GM12878 (cell line): Measurements from ENCODE around the gene NDE1. TPM values are rescaled to one million over a fixed set of nuclear protein-coding genes. Genes with fewer than 3 reads are reported as not detected.

Experiments used
- ATAC-seq: fragments of 200-7000 bp; cut with Tn5 transposase; 3 replicates; pipeline ENCODE4 v1.9.1; 2020; ENCODE audit warnings: mild to moderate bottlenecking, moderate library complexity
- Bru-seq: library from RNA; stranded (reverse); fragments of 400-500 nt; gene quantifications from one replicate; lab custom pipeline; 2021; lab: Mats Ljungman, UMichigan
- BruChase-seq, 2 experiments: library from RNA; stranded (reverse); fragments of 400-500 nt; gene quantifications; one replicate each; lab custom pipeline; 2021; lab: Mats Ljungman, UMichigan
- BruUV-seq: library from RNA; stranded (reverse); fragments of 400-500 nt; replicated peaks from 2 replicates; lab custom pipeline; 2021; lab: Mats Ljungman, UMichigan
- CTCF ChIA-PET: fragments of 300-600 bp; sonication (Branson Sonifier 250); formaldehyde crosslinking; extraction: SDS; loops from one replicate; lab custom pipeline; 2021; ENCODE audit warnings: inconsistent platforms; lab: Yijun Ruan, JAX
- POLR2A ChIA-PET: fragments of 350-600 bp; formaldehyde crosslinking; extraction: SDS; loops from one replicate; lab custom pipeline; 2021; ENCODE audit warnings: inconsistent platforms; lab: Charles Lee
- RAD21 ChIA-PET: fragments of 300-600 bp; sonication (Branson Sonifier 250); formaldehyde crosslinking; loops from one replicate; lab custom pipeline; 2023; ENCODE audit warnings: antibody characterized with exemption; ENCODE audit not compliant: unreplicated experiment; lab: Charles Lee
- SMC1A ChIA-PET: fragments of 300-600 bp; sonication (Branson Sonifier 250); formaldehyde crosslinking; loops from one replicate; lab custom pipeline; 2023; ENCODE audit not compliant: unreplicated experiment, uncharacterized antibody; lab: Charles Lee
- DNase-seq: peaks from one replicate; pipeline ENCODE4 v3.0.0-alpha.2; 2011; ENCODE audit warnings: low read depth, low spot score
- FAIRE-seq: peaks from 3 replicates; lab custom pipeline; 2011; peaks lifted over from hg19 to GRCh38; lab: Jason Lieb, UNC
- H2AFZ ChIP-seq: 2 replicates; pipeline ENCODE4 v1.6.0; 2011; ENCODE audit warnings: low read depth, low read length, control low read depth; ENCODE audit not compliant: control insufficient read depth
- H3K27ac ChIP-seq: 2 replicates; pipeline ENCODE4 v1.5.1; 2011; ENCODE audit warnings: control low read depth; ENCODE audit not compliant: control insufficient read depth, insufficient read depth
- H3K27me3 ChIP-seq, 2 experiments: replicated peaks in 1 of 2; 2 replicates each; pipeline versions ENCODE4 v1.6.0 to v1.6.1; 2011; ENCODE audit warnings: low read length in 1 of 2; ENCODE audit not compliant: control insufficient read depth in 2 of 2, insufficient read depth in 2 of 2
- H3K36me3 ChIP-seq, 2 experiments: 2 replicates each; pipeline ENCODE4 v1.5.1; 2011; ENCODE audit warnings: low read length in 1 of 2; ENCODE audit not compliant: control insufficient read depth in 2 of 2, insufficient read depth in 2 of 2
- H3K4me1 ChIP-seq: 2 replicates; pipeline ENCODE4 v1.6.1; 2011; ENCODE audit warnings: mild to moderate bottlenecking, low read length, moderate library complexity, mixed read lengths; ENCODE audit not compliant: control insufficient read depth, insufficient read depth
- H3K4me2 ChIP-seq: 2 replicates; pipeline ENCODE4 v1.6.0; 2011; ENCODE audit warnings: control low read depth; ENCODE audit not compliant: control insufficient read depth, insufficient read depth
- H3K4me3 ChIP-seq: fragments of 200-600 bp; sonication (generic); 2 replicates; pipeline ENCODE4 v1.5.1; 2016
- H3K79me2 ChIP-seq: 2 replicates; pipeline ENCODE4 v1.6.0; 2011; ENCODE audit warnings: low read length; ENCODE audit not compliant: control insufficient read depth, insufficient read depth
- H3K9ac ChIP-seq: 2 replicates; pipeline ENCODE4 v1.8.0; 2011; ENCODE audit warnings: low read length, control low read depth, mixed read lengths; ENCODE audit not compliant: control insufficient read depth, insufficient read depth
- H3K9me3 ChIP-seq: replicated peaks from 3 replicates; pipeline ENCODE4 v1.5.1; 2011; ENCODE audit warnings: mild to moderate bottlenecking, low read length; ENCODE audit not compliant: control insufficient read depth, insufficient read depth
- H4K20me1 ChIP-seq: 2 replicates; pipeline ENCODE4 v1.6.0; 2011; ENCODE audit not compliant: control insufficient read depth, insufficient read depth
- CHD2 ChIP-seq: IDR thresholded peaks from 2 replicates; pipeline ENCODE4 v1.6.1; 2011; ENCODE audit warnings: low read depth, low read length, improper control_type of control experiment, borderline replicate concordance
- KDM1A ChIP-seq: fragments of 200-600 bp; sonication (generic); IDR thresholded peaks from 2 replicates; pipeline ENCODE4 v1.6.1; 2016; ENCODE audit warnings: borderline replicate concordance
- MEF2B ChIP-seq: fragments of 450-650 bp; IDR thresholded peaks from 2 replicates; pipeline ENCODE4 v1.6.1; 2018; ENCODE audit warnings: mild to moderate bottlenecking, moderate library complexity; ENCODE audit not compliant: partially characterized antibody, poor library complexity, severe bottlenecking
- NFYA ChIP-seq: IDR thresholded peaks from 2 replicates; pipeline ENCODE4 v1.6.1; 2011; ENCODE audit warnings: low read depth, mild to moderate bottlenecking, low read length, improper control_type of control experiment, borderline replicate concordance
- PAX8 ChIP-seq: fragments of 450-650 bp; IDR thresholded peaks from 2 replicates; pipeline ENCODE4 v1.6.1; 2017; ENCODE audit warnings: mild to moderate bottlenecking, moderate library complexity
- RAD21 ChIP-seq: IDR thresholded peaks from 2 replicates; pipeline ENCODE4 v1.6.1; 2011; ENCODE audit warnings: mild to moderate bottlenecking, low read depth, low read length, moderate library complexity; ENCODE audit not compliant: insufficient read depth
- SIX5 ChIP-seq: IDR thresholded peaks from 2 replicates; pipeline ENCODE4 v1.6.1; 2011; ENCODE audit warnings: mild to moderate bottlenecking, low read depth, low read length, moderate library complexity; ENCODE audit not compliant: severe bottlenecking
- TBL1XR1 ChIP-seq: IDR thresholded peaks from 2 replicates; pipeline ENCODE4 v1.6.1; 2012; ENCODE audit warnings: low read depth, low read length, improper control_type of control experiment
- WGBS: methylation state at CpG from one replicate; pipeline ENCODE4 v1.1.6; 2016; ENCODE audit warnings: low lambda C conversion rate; ENCODE audit not compliant: insufficient replicate concordance, insufficient coverage; ENCODE audit errors: missing lambda C conversion rate; 5-methylcytosine and 5-hydroxymethylcytosine counted together
- in situ Hi-C: fragments of 300-500 bp; cut with MboI; formaldehyde crosslinking; loops from 9 replicates; pipeline ENCODE4 v1.14.3; 2018; ENCODE audit warnings: mixed read lengths
- intact Hi-C: fragments of 100-400 bp; cut with micrococcal nuclease; formaldehyde crosslinking; loops from one replicate; pipeline ENCODE4 v1.14.2; 2022; ENCODE audit not compliant: unreplicated experiment
- long read RNA-seq, 2 experiments: library from polyadenylated mRNA; unstranded; transcript quantifications; one replicate each; pipeline ENCODE4 v2.0.0, GENCODE V29; 2019 to 2020
- polyA minus RNA-seq, 3 experiments: library from RNA; depleted of rRNA, polyadenylated mRNA; stranded (reverse); fragments of >200 nt; gene quantifications; 2 replicates each; pipeline ENCODE4 v1.2.3, GENCODE V29; 2011
- polyA plus RNA-seq, 11 experiments: library from polyadenylated mRNA; depleted of rRNA in 4 of 11; unstranded in 6 of 11; stranded (reverse) in 5 of 11; fragments of >200 nt; fragmentation: Nextera tagmentation in 4 of 11; fragmentation: Illumina TruSeq in 1 of 11; extraction: Ambion mirVana in 4 of 11; extraction: Trizol in 1 of 11; gene quantifications; 1 replicate in 1 of 11; 2 replicates in 10 of 11; pipeline versions ENCODE4 v1.2.1 to v1.2.3, GENCODE V29; 2011 to 2016; ENCODE audit warnings: inconsistent platforms in 2 of 11, missing spikeins in 2 of 11, low read depth in 1 of 11
- total RNA-seq, 4 experiments: library from RNA; depleted of rRNA in 3 of 4; stranded (reverse); fragments of >200 nt in 3 of 4; fragmentation: Illumina TruSeq in 1 of 4; extraction: Trizol in 1 of 4; gene quantifications; 2 replicates each; pipeline versions ENCODE4 v1.2.1 to v1.2.3, GENCODE V29; 2013 to 2021
- TF ChIP-seq, protein P1 (sequence below): fragments of 450-650 bp; conservative IDR thresholded peaks from 2 replicates; pipeline ENCODE4 v1.6.1; 2017; ENCODE audit warnings: mild to moderate bottlenecking, moderate library complexity
- TF ChIP-seq, protein P2 (sequence below): fragments of 450-650 bp; IDR thresholded peaks from 2 replicates; pipeline ENCODE4 v1.6.1; 2016; ENCODE audit warnings: mild to moderate bottlenecking
- TF ChIP-seq, protein P3 (sequence below), 3 experiments: IDR thresholded peaks in 2 of 3; conservative IDR thresholded peaks in 1 of 3; 2 replicates each; pipeline ENCODE4 v1.5.1; 2011; ENCODE audit warnings: low read depth in 3 of 3, low read length in 3 of 3, mild to moderate bottlenecking in 3 of 3, control low read depth in 2 of 3, moderate library complexity in 2 of 3, inconsistent platforms in 1 of 3, mixed read lengths in 1 of 3; ENCODE audit not compliant: control insufficient read depth in 2 of 3, insufficient read depth in 1 of 3; ENCODE audit errors: extremely low read depth in 1 of 3

Gene NDE1, protein sequence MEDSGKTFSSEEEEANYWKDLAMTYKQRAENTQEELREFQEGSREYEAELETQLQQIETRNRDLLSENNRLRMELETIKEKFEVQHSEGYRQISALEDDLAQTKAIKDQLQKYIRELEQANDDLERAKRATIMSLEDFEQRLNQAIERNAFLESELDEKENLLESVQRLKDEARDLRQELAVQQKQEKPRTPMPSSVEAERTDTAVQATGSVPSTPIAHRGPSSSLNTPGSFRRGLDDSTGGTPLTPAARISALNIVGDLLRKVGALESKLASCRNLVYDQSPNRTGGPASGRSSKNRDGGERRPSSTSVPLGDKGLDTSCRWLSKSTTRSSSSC
- total RNA-seq (2013; cell fraction: nucleolus; rRNA removed), result 114 and 115 TPM in 2 replicates
- total RNA-seq (2014; rRNA removed) (68.4 and 73.1 TPM in 2 replicates), total RNA-seq (2014; rRNA removed; fragmentation: Illumina TruSeq; extraction: Trizol) (89.0 and 92.8 TPM in 2 replicates), total RNA-seq (2021) (148 and 156 TPM in 2 replicates), polyA plus RNA-seq (2011; rRNA removed) (47.9 and 51.1 TPM in 2 replicates), polyA plus RNA-seq (2014; fragmentation: Illumina TruSeq; extraction: Trizol) (105 and 106 TPM in 2 replicates), polyA plus RNA-seq (2014; fragmentation: Nextera tagmentation; extraction: Ambion mirVana) (1 to 10 TPM; 5.7 to 7.4 TPM), polyA plus RNA-seq (2014; rRNA removed) (82.8 and 92.7 TPM in 2 replicates), polyA plus RNA-seq (2016; fragmentation: Nextera tagmentation; extraction: Ambion mirVana) (100 to 1,000 TPM in 1 of 2 experiments, 10 to 100 TPM in 1; 94.6 to 110 TPM), polyA minus RNA-seq (2011; rRNA and poly(A)+ RNA removed) (39.5 and 59.3 TPM in 2 replicates), Bru-seq, nascent RNA (percentile 84 among the genes with signal in this experiment), BruChase-seq, experiment 1, labeled RNA remaining after a 6-hour chase (percentile 91 among the genes with signal in this experiment), BruChase-seq, experiment 2, labeled RNA remaining after a 2-hour chase (percentile 88 among the genes with signal in this experiment)
- 32.2 TPM for polyA plus RNA-seq (2011; ENCODE audit: low read depth)
- polyA plus RNA-seq (2011; cell fraction: cytosol; rRNA removed), result 62.1 and 78.8 TPM in 2 replicates
- polyA plus RNA-seq (2011; cell fraction: nucleus; rRNA removed), result 34.2 and 47.9 TPM in 2 replicates
- 51.2 and 74.8 TPM in 2 replicates for polyA plus RNA-seq (2012)
- 40.0 and 49.7 TPM in 2 replicates for polyA minus RNA-seq (2011; cell fraction: cytosol; rRNA and poly(A)+ RNA removed)
- polyA minus RNA-seq (2011; cell fraction: nucleus; rRNA and poly(A)+ RNA removed), result 20.6 and 44.3 TPM in 2 replicates
- long read RNA-seq, experiment 1, transcript NDE1-201 (9 exons, 3,221 nt), result major isoform, 14 of 29 reads
- long read RNA-seq, experiment 1, partial matches to known transcripts, result 5 of 29 reads
- long read RNA-seq, experiment 1, other reads (novel, unspliced or antisense), result 10 of 29 reads
- long read RNA-seq, experiment 2, transcript NDE1-201 (9 exons, 3,221 nt), result major isoform, 25 of 83 reads
- long read RNA-seq, experiment 2, partial matches to known transcripts, result 12 of 83 reads
- long read RNA-seq, experiment 2, other reads (novel, unspliced or antisense), result 45 of 83 reads

DNA sequence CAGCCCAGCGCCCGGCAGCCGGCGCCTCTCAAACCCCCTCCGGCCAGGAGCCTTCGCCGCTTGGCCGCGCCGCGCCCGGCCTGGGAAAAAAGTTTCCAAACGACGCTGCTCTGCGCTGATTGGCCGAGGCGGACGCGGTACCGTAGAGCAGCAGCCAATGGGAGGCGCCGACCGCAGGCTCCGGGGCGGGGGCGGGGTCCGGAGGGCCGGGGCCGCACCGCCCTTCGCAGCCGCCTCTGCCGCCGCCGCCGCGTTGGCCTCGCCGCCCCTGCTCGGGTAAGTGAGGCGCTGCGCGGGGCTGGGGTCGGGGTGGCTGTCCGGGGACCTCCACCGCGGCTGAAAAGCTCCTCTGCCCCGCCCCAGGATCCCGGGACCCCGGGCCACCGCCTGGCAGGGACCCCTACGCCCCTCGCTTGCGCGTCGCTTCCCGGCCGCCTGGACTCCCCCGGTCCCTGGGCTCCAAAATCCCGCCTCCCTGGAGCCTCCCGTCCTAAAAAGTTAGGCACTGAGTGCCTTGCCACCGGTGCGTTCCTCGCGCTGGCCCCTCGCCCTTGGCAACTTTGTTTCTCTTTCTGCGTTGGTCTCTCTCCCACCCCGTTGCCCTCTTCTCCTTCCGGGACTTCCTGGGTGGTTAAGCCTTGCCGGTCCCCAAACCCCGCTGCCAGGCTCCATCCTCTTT is at the start of gene NDE1:
TSS of gene NDE1 (plus strand) at position 227 of the 679 bp plus-strand sequence. CDS start 14,534 bp downstream, outside the sequence.
- RAD21 ChIA-PET, result interaction anchor here (1.0 to 1.4 kb wide), 3 partner anchors 9 to 25 kb away, joined by 3 to 5 read pairs (median 4); no protein-coding TSS in a partner anchor
- H2AFZ ChIP-seq, result peak within 1 kb of the TSS; percentile 77
- peak within 1 kb of the TSS; percentile 78 for H3K4me2 ChIP-seq
- peak within 1 kb of the TSS; percentile 99 for H3K4me3 ChIP-seq
- no TSS peak for BruUV-seq
- no peaks in the 10 kb centered on the region for H4K20me1 ChIP-seq
- H3K36me3 ChIP-seq, result peaks cover 0 to 14% of the 10 kb centered on the region in 2 experiments; a peak in 3 of 4 replicates
- in situ Hi-C loops, result no loop called here
- peak within 1 kb of the TSS; percentile 79 for H3K27ac ChIP-seq
- ATAC-seq (peak; percentile 96), DNase-seq (no peak), FAIRE-seq (no peak)
- H3K9me3 ChIP-seq, result no peaks in the 10 kb centered on the region
- peaks cover 29% of the 10 kb centered on the region for H3K4me1 ChIP-seq
- POLR2A ChIA-PET, result interaction anchor here (0.9 to 3.5 kb wide), 5 partner anchors 7 to 238 kb away, joined by 3 to 29 read pairs (median 4); partner anchors contain the start of genes CEP20 and MARF1
- peak within 1 kb of the TSS; percentile 74 for H3K9ac ChIP-seq
- no peaks in the 10 kb centered on the region for H3K27me3 ChIP-seq
- intact Hi-C loops, result loop anchor here (2.0 kb wide), 1 partner anchor 59 kb away; no protein-coding TSS in a partner anchor
- WGBS, result under 1% methylated on average over 62 of the region's 71 CpGs
- SMC1A ChIA-PET, result interaction anchor here (1.5 to 2.6 kb wide), 2 partner anchors 8 to 15 kb away, joined by 11 to 13 read pairs; partner anchors contain the start of gene MARF1
- H3K79me2 ChIP-seq, result peaks cover 49% of the 10 kb centered on the region
- CTCF ChIA-PET, result no interaction called here
- TF ChIP-seq SIX5 (no peak), RAD21 (no peak), KDM1A (no peak), TBL1XR1 (no peak), PAX8 (no peak), MEF2B (no peak), NFYA (no peak), CHD2 (peak; percentile 67)
- TF ChIP-seq, protein P1, sequence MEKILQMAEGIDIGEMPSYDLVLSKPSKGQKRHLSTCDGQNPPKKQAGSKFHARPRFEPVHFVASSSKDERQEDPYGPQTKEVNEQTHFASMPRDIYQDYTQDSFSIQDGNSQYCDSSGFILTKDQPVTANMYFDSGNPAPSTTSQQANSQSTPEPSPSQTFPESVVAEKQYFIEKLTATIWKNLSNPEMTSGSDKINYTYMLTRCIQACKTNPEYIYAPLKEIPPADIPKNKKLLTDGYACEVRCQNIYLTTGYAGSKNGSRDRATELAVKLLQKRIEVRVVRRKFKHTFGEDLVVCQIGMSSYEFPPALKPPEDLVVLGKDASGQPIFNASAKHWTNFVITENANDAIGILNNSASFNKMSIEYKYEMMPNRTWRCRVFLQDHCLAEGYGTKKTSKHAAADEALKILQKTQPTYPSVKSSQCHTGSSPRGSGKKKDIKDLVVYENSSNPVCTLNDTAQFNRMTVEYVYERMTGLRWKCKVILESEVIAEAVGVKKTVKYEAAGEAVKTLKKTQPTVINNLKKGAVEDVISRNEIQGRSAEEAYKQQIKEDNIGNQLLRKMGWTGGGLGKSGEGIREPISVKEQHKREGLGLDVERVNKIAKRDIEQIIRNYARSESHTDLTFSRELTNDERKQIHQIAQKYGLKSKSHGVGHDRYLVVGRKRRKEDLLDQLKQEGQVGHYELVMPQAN, result peak; percentile 47
- TF ChIP-seq, protein P2, sequence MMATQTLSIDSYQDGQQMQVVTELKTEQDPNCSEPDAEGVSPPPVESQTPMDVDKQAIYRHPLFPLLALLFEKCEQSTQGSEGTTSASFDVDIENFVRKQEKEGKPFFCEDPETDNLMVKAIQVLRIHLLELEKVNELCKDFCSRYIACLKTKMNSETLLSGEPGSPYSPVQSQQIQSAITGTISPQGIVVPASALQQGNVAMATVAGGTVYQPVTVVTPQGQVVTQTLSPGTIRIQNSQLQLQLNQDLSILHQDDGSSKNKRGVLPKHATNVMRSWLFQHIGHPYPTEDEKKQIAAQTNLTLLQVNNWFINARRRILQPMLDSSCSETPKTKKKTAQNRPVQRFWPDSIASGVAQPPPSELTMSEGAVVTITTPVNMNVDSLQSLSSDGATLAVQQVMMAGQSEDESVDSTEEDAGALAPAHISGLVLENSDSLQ, result no peak
- TF ChIP-seq, protein P3, sequence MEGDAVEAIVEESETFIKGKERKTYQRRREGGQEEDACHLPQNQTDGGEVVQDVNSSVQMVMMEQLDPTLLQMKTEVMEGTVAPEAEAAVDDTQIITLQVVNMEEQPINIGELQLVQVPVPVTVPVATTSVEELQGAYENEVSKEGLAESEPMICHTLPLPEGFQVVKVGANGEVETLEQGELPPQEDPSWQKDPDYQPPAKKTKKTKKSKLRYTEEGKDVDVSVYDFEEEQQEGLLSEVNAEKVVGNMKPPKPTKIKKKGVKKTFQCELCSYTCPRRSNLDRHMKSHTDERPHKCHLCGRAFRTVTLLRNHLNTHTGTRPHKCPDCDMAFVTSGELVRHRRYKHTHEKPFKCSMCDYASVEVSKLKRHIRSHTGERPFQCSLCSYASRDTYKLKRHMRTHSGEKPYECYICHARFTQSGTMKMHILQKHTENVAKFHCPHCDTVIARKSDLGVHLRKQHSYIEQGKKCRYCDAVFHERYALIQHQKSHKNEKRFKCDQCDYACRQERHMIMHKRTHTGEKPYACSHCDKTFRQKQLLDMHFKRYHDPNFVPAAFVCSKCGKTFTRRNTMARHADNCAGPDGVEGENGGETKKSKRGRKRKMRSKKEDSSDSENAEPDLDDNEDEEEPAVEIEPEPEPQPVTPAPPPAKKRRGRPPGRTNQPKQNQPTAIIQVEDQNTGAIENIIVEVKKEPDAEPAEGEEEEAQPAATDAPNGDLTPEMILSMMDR (IDR thresholded peaks at IDR 0.05 in 2 of 3, conservative IDR thresholded peaks at IDR 0.05 in 1 of 3; ENCODE audit: control insufficient read depth in 2 of 3, extremely low read depth in 1 of 3, insufficient read depth in 1 of 3, low read depth in 3 of 3, low read length in 3 of 3), result no peak
